GM19468 (cell line): ENCODE results near the gene ZNF785.
"Not testable (repeated sequence)": the region's sequence is repeated elsewhere in the genome, so short reads cannot be mapped to it uniquely, and the experiment has no call there.

Experiments used
- ATAC-seq: cut with Tn5 transposase; IDR thresholded peaks from one replicate; pipeline ENCODE4 v1.9.1; 2021; ENCODE audit warnings: mild to moderate bottlenecking, moderate library complexity, moderate number of reproducible peaks; ENCODE audit not compliant: unreplicated experiment; ENCODE audit errors: extremely low read depth

Gene ZNF785

GRCh38 chr16:30603945-30604315 is 18.4 kb upstream of the ZNF785 start:
- no peak for ATAC-seq

GRCh38 chr16:30602616-30603277 is 17.2 kb upstream of the ZNF785 start:
- no peak for ATAC-seq

GRCh38 chr16:30601966-30602365 is 16.5 kb upstream of the ZNF785 start:
- ATAC-seq: no peak

GRCh38 chr16:30600929-30601328 is 15.4 kb upstream of the ZNF785 start:
- ATAC-seq: no peak

- no peak for ATAC-seq
These were observed 14.7 kb upstream of the ZNF785 start for GRCh38 chr16:30600215-30600614.

GRCh38 chr16:30592871-30593270 is 7.4 kb upstream of the ZNF785 start:
- ATAC-seq: no peak

GRCh38 chr16:30590869-30591268 is 5.4 kb upstream of the ZNF785 start:
- not testable (repeated sequence) for ATAC-seq

GRCh38 chr16:30589582-30589981 is 4.1 kb upstream of the ZNF785 start:
- not testable (repeated sequence) for ATAC-seq

GRCh38 chr16:30588651-30589050 is 3.2 kb upstream of the ZNF785 start:
- ATAC-seq: no peak

GRCh38 chr16:30585022-30585399 is 486 bp downstream of the ZNF785 start:
- no peak for ATAC-seq

- no peak for ATAC-seq
These were observed 2.7 kb downstream of the ZNF785 start for GRCh38 chr16:30582611-30583340.

- no peak for ATAC-seq
These were observed 4.0 kb downstream of the ZNF785 start for GRCh38 chr16:30581457-30581856.

- ATAC-seq: no peak
These were observed 10.8 kb downstream of the ZNF785 start for GRCh38 chr16:30574678-30575077.

- ATAC-seq: peak; percentile 50
These were observed 13.8 kb downstream of the ZNF785 start, which contains the start of gene ZNF688 for GRCh38 chr16:30571445-30572322. Gene ZNF688, minus strand, starts transcription at chr16:30571714. Its CDS starts 85 bp downstream, at chr16:30571629.

GRCh38 chr16:30570636-30571444 is 14.7 kb downstream of the ZNF785 start:
- no peak for ATAC-seq

GRCh38 chr16:30569746-30570635 is 15.5 kb downstream of the ZNF785 start:
- ATAC-seq: no peak

GRCh38 chr16:30569281-30569680 is 16.2 kb downstream of the ZNF785 start:
- ATAC-seq: no peak

GRCh38 chr16:30567991-30568638 is 17.4 kb downstream of the ZNF785 start:
- ATAC-seq: peak; percentile 6
